ENCODE results near the gene RPS25. TPM values are rescaled to one million over a fixed set of nuclear protein-coding genes. Genes with fewer than 3 reads are reported as not detected.
A peak's percentile ranks its signal among the peaks of the same experiment; 100 is the strongest.
"Not testable (repeated sequence)": the region's sequence is repeated elsewhere in the genome, so short reads cannot be mapped to it uniquely, and the experiment has no call there.

The RPS25 gene
- polyA plus RNA-seq, 1 donor from 2014 or later, result 4,856 TPM

DNA sequence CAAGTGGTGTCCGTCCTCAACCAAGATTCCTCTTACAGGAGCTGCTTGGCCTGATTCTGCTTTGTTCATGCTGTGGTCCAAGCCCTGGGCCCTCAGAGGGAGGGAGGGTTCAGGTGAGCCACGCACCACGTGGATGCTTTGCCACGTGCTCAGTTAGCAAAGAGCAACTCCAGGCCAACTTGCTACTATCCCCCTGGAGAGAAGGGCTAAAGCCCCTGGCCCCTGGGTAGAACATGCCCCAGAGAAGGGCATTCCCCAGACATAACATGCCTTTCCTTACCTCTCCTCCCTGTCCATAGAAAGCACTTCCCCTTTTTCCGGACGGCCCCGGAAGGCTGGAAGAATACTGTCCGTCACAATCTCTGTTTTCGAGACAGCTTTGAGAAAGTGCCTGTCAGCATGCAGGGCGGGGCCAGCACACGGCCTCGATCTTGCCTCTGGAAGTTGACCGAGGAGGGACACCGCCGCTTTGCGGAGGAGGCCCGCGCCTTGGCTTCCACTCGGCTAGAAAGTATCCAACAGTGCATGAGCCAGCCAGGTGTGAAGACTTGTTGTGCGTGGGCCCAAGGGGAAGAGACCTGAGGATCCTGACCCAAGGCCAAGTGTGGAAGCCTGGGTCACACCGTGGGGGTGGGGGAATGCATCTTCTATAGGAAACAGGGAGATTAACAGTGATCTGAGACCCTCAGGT is 37.8 kb downstream of the RPS25 start:
- H3K27ac Mint-ChIP-seq, result no peak overlapping the region
- H3K27me3 Mint-ChIP-seq, result peaks cover 11% of the 10 kb centered on the region
- H3K4me3 Mint-ChIP-seq, result no peak overlapping the region
- peaks cover 0 to 2% (median 0%) of the 10 kb centered on the region in 3 donors for H3K4me1 Mint-ChIP-seq
- H3K36me3 Mint-ChIP-seq, result no peaks in the 10 kb centered on the region
- H3K9me3 Mint-ChIP-seq, result no peaks in the 10 kb centered on the region

DNA sequence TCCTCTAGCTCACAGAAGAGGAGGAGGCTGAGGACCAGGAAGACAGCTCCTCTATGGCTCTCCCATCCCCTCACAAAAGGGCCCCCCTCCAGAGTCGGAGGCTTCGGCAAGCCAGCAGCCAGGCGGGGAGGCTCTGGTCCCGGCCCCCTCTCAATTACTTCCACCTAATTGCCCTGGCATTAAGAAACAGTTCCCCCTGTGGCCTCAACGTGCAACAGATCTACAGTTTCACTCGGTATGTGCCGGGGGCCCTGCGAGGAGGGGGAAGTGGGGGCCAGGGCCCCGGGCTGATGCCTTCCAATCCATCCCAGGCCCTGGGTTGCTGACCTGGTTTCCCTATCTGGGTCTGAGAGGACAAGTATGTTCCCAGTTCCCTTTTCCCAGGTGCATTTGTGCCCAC is 38.7 kb downstream of the RPS25 start:
- no peak overlapping the region for H3K27ac Mint-ChIP-seq
- no peaks in the 10 kb centered on the region for H3K9me3 Mint-ChIP-seq
- H3K36me3 Mint-ChIP-seq, result no peaks in the 10 kb centered on the region
- H3K4me1 Mint-ChIP-seq, result peaks cover 0 to 2% (median 0%) of the 10 kb centered on the region in 3 donors
- peak overlapping the region in 1 of 4 donors; percentile 68 for H3K4me3 Mint-ChIP-seq
- H3K27me3 Mint-ChIP-seq, result peaks cover 16% of the 10 kb centered on the region

DNA sequence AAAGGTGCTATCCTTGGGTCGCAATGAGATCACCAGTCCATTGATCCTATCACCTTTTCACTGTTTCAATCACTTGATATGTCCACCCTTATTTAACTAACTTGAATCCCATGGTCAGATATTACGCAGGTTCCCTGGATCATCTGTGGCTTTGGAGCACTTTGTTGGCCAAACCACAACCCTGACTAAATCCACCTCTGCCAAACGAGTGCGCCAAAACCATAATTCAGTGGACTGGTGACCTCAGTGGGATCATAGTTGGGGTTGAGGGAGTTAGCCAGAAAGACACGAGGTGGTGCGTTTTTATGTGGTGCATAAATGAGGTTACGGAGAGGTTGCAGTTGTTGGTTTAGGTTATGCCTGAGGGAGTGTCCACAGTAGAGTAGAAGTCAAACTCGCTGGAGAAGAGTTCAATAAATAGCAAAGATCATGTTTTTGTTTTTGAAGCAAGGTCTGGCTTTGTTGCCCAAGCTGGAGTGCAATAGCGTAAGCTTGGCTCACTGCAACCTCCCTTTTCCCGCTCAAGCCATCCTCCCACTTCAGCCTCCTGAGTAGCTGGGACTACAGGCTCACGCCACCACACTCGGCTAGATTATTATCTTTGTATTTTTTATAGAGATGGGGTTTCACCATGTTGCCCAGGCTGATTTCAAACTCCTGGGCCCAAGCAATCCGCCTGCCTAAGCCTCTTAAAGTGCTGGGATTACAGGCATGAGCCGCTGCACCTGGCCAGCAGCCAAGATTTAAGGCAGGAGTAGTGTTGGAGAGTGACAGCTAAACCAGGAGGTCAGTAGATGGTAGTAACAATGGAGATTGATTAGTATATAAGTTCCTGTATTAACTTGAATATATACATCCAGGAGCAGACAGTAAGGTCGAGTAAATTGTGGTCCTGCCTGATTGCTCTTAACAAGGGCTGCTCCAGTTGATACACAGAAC is 42.1 kb downstream of the RPS25 start:
- H3K4me1 Mint-ChIP-seq, result peaks cover 0 to 2% (median 0%) of the 10 kb centered on the region in 3 donors
- peaks cover 0 to 2% (median 0%) of the 10 kb centered on the region in 3 donors for H3K9me3 Mint-ChIP-seq
- H3K27ac Mint-ChIP-seq, result no peak overlapping the region
- peaks cover 21% of the 10 kb centered on the region for H3K27me3 Mint-ChIP-seq
- no peak overlapping the region for H3K4me3 Mint-ChIP-seq
- H3K36me3 Mint-ChIP-seq, result no peaks in the 10 kb centered on the region

GRCh38 chr11:118973985-118974384 is 44.2 kb downstream of the RPS25 start:
- Mint-ChIP-seq H3K27ac (no peak overlapping the region), H3K9me3 (peaks cover 0 to 2% (median 0%) of the 10 kb centered on the region in 3 donors), H3K36me3 (no peaks in the 10 kb centered on the region), H3K4me3 (no peak overlapping the region), H3K27me3 (peaks cover 20% of the 10 kb centered on the region), H3K4me1 (no peaks in the 10 kb centered on the region)

- Mint-ChIP-seq H3K27ac (no peak within 1 kb of the TSS), H3K27me3 (peaks cover 12% of the 10 kb centered on the region), H3K4me1 (no peaks in the 10 kb centered on the region), H3K4me3 (no peak within 1 kb of the TSS), H3K9me3 (peaks cover 0 to 2% (median 0%) of the 10 kb centered on the region in 3 donors), H3K36me3 (no peaks in the 10 kb centered on the region)
Observed at GRCh38 chr11:118971646-118972045, 46.5 kb downstream of the RPS25 start, which contains the start of gene FOXR1. Gene FOXR1 (plus strand): TSS chr11:118971761. CDS start chr11:118971932, 171 bp downstream.

DNA sequence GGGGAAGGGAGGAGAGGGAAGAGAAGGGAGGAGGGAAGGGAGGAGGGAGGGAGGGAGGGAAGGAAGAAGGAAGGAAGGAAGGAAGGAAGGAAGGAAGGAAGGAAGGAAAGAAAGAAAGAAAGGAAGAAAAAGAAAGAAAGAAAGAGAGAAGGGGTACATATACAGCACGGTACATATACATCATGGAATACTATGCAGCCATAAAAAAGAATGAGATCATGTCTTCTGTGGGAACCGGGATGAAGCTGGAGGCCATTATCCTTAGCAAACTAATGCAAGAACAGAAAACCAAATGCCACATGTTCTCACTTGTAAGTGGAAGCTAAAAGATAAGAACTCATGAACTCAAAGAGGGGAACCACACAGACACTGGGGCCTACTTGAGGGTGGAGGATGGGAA is 48.6 kb downstream of the RPS25 start:
- peak overlapping the region in 1 of 3 donors; percentile 53 for H3K27ac Mint-ChIP-seq
- H3K27me3 Mint-ChIP-seq, H3K9me3 Mint-ChIP-seq, H3K4me3 Mint-ChIP-seq, H3K36me3 Mint-ChIP-seq, H3K4me1 Mint-ChIP-seq: not testable (repeated sequence)

Other genes with a start within 250 kb of the RPS25 start
- gene DDX6, start 227.2 kb downstream of the RPS25 start, polyA plus RNA-seq, result 81.9 TPM
- 93.4 TPM for gene CXCR5, start 134.5 kb downstream of the RPS25 start, polyA plus RNA-seq
- 2.8 TPM for gene BCL9L, start 92.4 kb downstream of the RPS25 start, polyA plus RNA-seq
- gene UPK2, start 62.0 kb downstream of the RPS25 start, polyA plus RNA-seq, result not detected
- not detected for gene FOXR1, start 46.6 kb downstream of the RPS25 start, polyA plus RNA-seq
- gene CENATAC, start 20.2 kb downstream of the RPS25 start, polyA plus RNA-seq, result 11.2 TPM
- gene TRAPPC4, start 423 bp upstream of the RPS25 start, polyA plus RNA-seq, result 81.5 TPM
- gene SLC37A4, start 12.5 kb upstream of the RPS25 start, polyA plus RNA-seq, result 10.9 TPM
- gene HYOU1, start 38.9 kb upstream of the RPS25 start, polyA plus RNA-seq, result 16.4 TPM
- 52.6 TPM for gene VPS11, start 49.5 kb upstream of the RPS25 start, polyA plus RNA-seq
- 24.8 TPM for gene HMBS, start 66.5 kb upstream of the RPS25 start, polyA plus RNA-seq
- gene DPAGT1, start 83.5 kb upstream of the RPS25 start, polyA plus RNA-seq, result 34.7 TPM
- gene C2CD2L, start 89.0 kb upstream of the RPS25 start, polyA plus RNA-seq, result 5.6 TPM
- 12.9 TPM for gene HINFP, start 103.2 kb upstream of the RPS25 start, polyA plus RNA-seq
- not detected for gene ABCG4, start 130.7 kb upstream of the RPS25 start, polyA plus RNA-seq
- gene NLRX1, start 150.4 kb upstream of the RPS25 start, polyA plus RNA-seq, result 5.6 TPM
- gene NHERF4, start 167.1 kb upstream of the RPS25 start, polyA plus RNA-seq, result not detected
- 10.0 TPM for gene CBL, start 188.0 kb upstream of the RPS25 start, polyA plus RNA-seq